Measurements from ENCODE around the gene MYL7. TPM values are rescaled to one million over a fixed set of nuclear protein-coding genes. Genes with fewer than 3 reads are reported as not detected.

Gene MYL7
- total and polyA plus RNA-seq, 2 experiments from 2014 or later = 4.8 TPM; not detected in 1

- H3K79me2 ChIP-seq (replicated peaks; ENCODE audit: insufficient read depth) = peaks cover 23% of the 10 kb centered on the region
- H3K9me2 ChIP-seq (ENCODE audit: insufficient read depth) = no peaks in the 10 kb centered on the region
- no peak for TF ChIP-seq ZNF462 (CRISPR knock-in tag; IDR thresholded peaks at IDR 0.05)
- no peak for TF ChIP-seq CREB1 (CRISPR knock-in tag; IDR thresholded peaks at IDR 0.05; ENCODE audit: low read depth)
- TF ChIP-seq CTCF (conservative IDR thresholded peaks at IDR 0.05; ENCODE audit: low read depth in 2 of 2) = no peak
- TF ChIP-seq EZH2 (IDR thresholded peaks at IDR 0.05; ENCODE audit: low read depth, unreplicated experiment) = no peak
- TF ChIP-seq STAT1 (IDR thresholded peaks at IDR 0.05; ENCODE audit: unreplicated experiment) = no peak
- TF ChIP-seq ZNF114 (CRISPR knock-in tag; IDR thresholded peaks at IDR 0.05) = no peak
- no peak for TF ChIP-seq EZH2phosphoT487 (IDR thresholded peaks at IDR 0.05; ENCODE audit: unreplicated experiment)
- TF ChIP-seq NANOG (IDR thresholded peaks at IDR 0.05; ENCODE audit: borderline replicate concordance) = no peak
- no peak for TF ChIP-seq ZNF331 (CRISPR knock-in tag; IDR thresholded peaks at IDR 0.05; ENCODE audit: low read depth)
- TF ChIP-seq JUNB (IDR thresholded peaks at IDR 0.05; ENCODE audit: unreplicated experiment) = no peak
- TF ChIP-seq REST (IDR thresholded peaks at IDR 0.05; ENCODE audit: unreplicated experiment) = no peak
- TF ChIP-seq POLR2AphosphoS5 (IDR thresholded peaks at IDR 0.05; ENCODE audit: low read depth) = no peak
- TF ChIP-seq, protein P1, sequence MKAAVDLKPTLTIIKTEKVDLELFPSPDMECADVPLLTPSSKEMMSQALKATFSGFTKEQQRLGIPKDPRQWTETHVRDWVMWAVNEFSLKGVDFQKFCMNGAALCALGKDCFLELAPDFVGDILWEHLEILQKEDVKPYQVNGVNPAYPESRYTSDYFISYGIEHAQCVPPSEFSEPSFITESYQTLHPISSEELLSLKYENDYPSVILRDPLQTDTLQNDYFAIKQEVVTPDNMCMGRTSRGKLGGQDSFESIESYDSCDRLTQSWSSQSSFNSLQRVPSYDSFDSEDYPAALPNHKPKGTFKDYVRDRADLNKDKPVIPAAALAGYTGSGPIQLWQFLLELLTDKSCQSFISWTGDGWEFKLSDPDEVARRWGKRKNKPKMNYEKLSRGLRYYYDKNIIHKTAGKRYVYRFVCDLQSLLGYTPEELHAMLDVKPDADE (IDR thresholded peaks at IDR 0.05) = no peak
- peaks cover 15% of the 10 kb centered on the region; the same call in 1 of the 2 replicates for H3K4me1 ChIP-seq (ENCODE audit: insufficient read depth)
- H3K27me3 ChIP-seq (ENCODE audit: insufficient read depth) = no peaks in the 10 kb centered on the region
- Mint-ChIP-seq H3K4me3 (no peak overlapping the region), H3K4me1 (peaks cover 12% of the 10 kb centered on the region), H3K9me3 (no peaks in the 10 kb centered on the region; the same call in 2 of the 3 replicates), H3K27ac (no peak overlapping the region), H3K36me3 (ENCODE audit: low read depth) (peaks cover 75% of the 10 kb centered on the region), H3K27me3 (ENCODE audit: insufficient read depth, low read depth, poor library complexity) (peaks cover 9% of the 10 kb centered on the region)
- H4K20me1 ChIP-seq (replicated peaks; ENCODE audit: insufficient read depth) = peaks cover 3% of the 10 kb centered on the region
- no peak overlapping the region for H3K27ac ChIP-seq (ENCODE audit: low read depth)
- ATAC-seq = no peak
- H2AFZ ChIP-seq = no peak overlapping the region
- H3F3A ChIP-seq (replicated peaks; ENCODE audit: low read depth) = 0 out of 2 replicates have a peak, but pooled peaks cover under 1% of the 10 kb centered on the region
- peaks cover 12% of the 10 kb centered on the region; the same call in 1 of the 2 replicates for H3K36me3 ChIP-seq (ENCODE audit: insufficient read depth)
- no peak overlapping the region for H3K4me2 ChIP-seq
- H3K4me3 ChIP-seq = no peak overlapping the region
- DNase-seq (ENCODE audit: low spot score) = no peak
These were observed 23.2 kb downstream of the MYL7 start for GRCh38 chr7:44117801-44118429.
